SK-N-SH treated with all-trans-retinoic acid at 6 μM for 48 hours (cell line): ENCODE results near the gene TRMT13.

Source experiments
- ATAC-seq: fragments of 200-7000 bp; cut with Tn5 transposase; 3 replicates; pipeline ENCODE4 v1.9.1; 2020; ENCODE audit warnings: mild to moderate bottlenecking, moderate library complexity
- ARNTL ChIP-seq: fragments of 450-650 bp; formaldehyde crosslinking; IDR thresholded peaks from 2 replicates; pipeline ENCODE4 v1.5.0; 2020; ENCODE audit warnings: low read depth, mild to moderate bottlenecking, moderate library complexity, borderline replicate concordance
- BACH2 ChIP-seq: fragments of 250-450 bp; sonication (Bioruptor Pico); IDR thresholded peaks from 2 replicates; pipeline ENCODE4 v1.9.0; 2021; ENCODE audit warnings: mild to moderate bottlenecking, borderline replicate concordance
- ESRRG ChIP-seq: fragments of 250-450 bp; sonication (Bioruptor Pico); IDR thresholded peaks from 2 replicates; pipeline ENCODE4 v1.6.1; 2021; ENCODE audit warnings: mild to moderate bottlenecking
- GLIS3 ChIP-seq: fragments of 250-450 bp; sonication (Bioruptor Pico); IDR thresholded peaks from 2 replicates; pipeline ENCODE4 v1.5.0; 2020; ENCODE audit warnings: mild to moderate bottlenecking, moderate library complexity
- ISL1 ChIP-seq: fragments of 250-450 bp; sonication (Bioruptor Pico); IDR thresholded peaks from 2 replicates; pipeline ENCODE4 v2.1.2; 2022; ENCODE audit warnings: mild to moderate bottlenecking, moderate library complexity
- OSR1 ChIP-seq: fragments of 250-450 bp; sonication (Bioruptor Pico); IDR thresholded peaks from 2 replicates; pipeline ENCODE4 v1.8.0; 2022; ENCODE audit warnings: moderate library complexity, mild to moderate bottlenecking, inconsistent platforms
- PPARA ChIP-seq: fragments of 250-450 bp; sonication (Bioruptor Pico); IDR thresholded peaks from 2 replicates; pipeline ENCODE4 v1.5.0; 2020; ENCODE audit warnings: mild to moderate bottlenecking, borderline replicate concordance
- RARB ChIP-seq: fragments of 250-450 bp; sonication (Bioruptor Pico); IDR thresholded peaks from 2 replicates; pipeline ENCODE4 v1.8.0; 2021; ENCODE audit warnings: mild to moderate bottlenecking, moderate library complexity
- SNAI2 ChIP-seq: fragments of 250-450 bp; sonication (Bioruptor Pico); IDR thresholded peaks from 2 replicates; pipeline ENCODE4 v1.5.0; 2020; ENCODE audit warnings: mild to moderate bottlenecking, moderate library complexity
- TCF4 ChIP-seq: fragments of 250-450 bp; sonication (Bioruptor Pico); IDR thresholded peaks from 2 replicates; pipeline ENCODE4 v1.8.0; 2021; ENCODE audit warnings: mild to moderate bottlenecking, moderate library complexity, borderline replicate concordance
- TOX ChIP-seq: fragments of 250-450 bp; sonication (Bioruptor Pico); IDR thresholded peaks from 2 replicates; pipeline ENCODE4 v1.8.0; 2021; ENCODE audit warnings: mild to moderate bottlenecking, moderate library complexity, borderline replicate concordance
- ZC3H10 ChIP-seq: fragments of 250-450 bp; sonication (Bioruptor Pico); IDR thresholded peaks from 2 replicates; pipeline ENCODE4 v1.5.1; 2021; ENCODE audit warnings: mild to moderate bottlenecking, moderate library complexity
- ZFP3 ChIP-seq: fragments of 250-450 bp; sonication (Bioruptor Pico); IDR thresholded peaks from 2 replicates; pipeline ENCODE4 v1.5.0; 2020; ENCODE audit warnings: mild to moderate bottlenecking, moderate library complexity
- ZFP30 ChIP-seq: fragments of 450-650 bp; formaldehyde crosslinking; IDR thresholded peaks from 2 replicates; pipeline ENCODE4 v1.5.0; 2022; ENCODE audit warnings: mild to moderate bottlenecking, moderate library complexity
- ZNF565 ChIP-seq: fragments of 450-650 bp; formaldehyde crosslinking; conservative IDR thresholded peaks from 2 replicates; pipeline ENCODE4 v1.5.0; 2020; ENCODE audit warnings: low read depth, mild to moderate bottlenecking, moderate library complexity
- ZNF70 ChIP-seq: fragments of 450-650 bp; formaldehyde crosslinking; IDR thresholded peaks from 2 replicates; pipeline ENCODE4 v1.5.0; 2020; ENCODE audit warnings: mild to moderate bottlenecking, moderate library complexity
- ZNF8 ChIP-seq: fragments of 450-650 bp; formaldehyde crosslinking; IDR thresholded peaks from 2 replicates; pipeline ENCODE4 v1.5.0; 2020; ENCODE audit warnings: mild to moderate bottlenecking, moderate library complexity
- TF ChIP-seq, protein P1 (sequence below): fragments of 250-450 bp; sonication (Bioruptor Pico); IDR thresholded peaks from 2 replicates; pipeline ENCODE4 v1.8.0; 2021; ENCODE audit warnings: low read depth, mild to moderate bottlenecking, moderate library complexity, borderline replicate concordance
- TF ChIP-seq, protein P2 (sequence below): fragments of 250-450 bp; sonication (Bioruptor Pico); IDR thresholded peaks from 2 replicates; pipeline ENCODE4 v1.5.1; 2020; ENCODE audit warnings: low read depth, mild to moderate bottlenecking, moderate library complexity
- TF ChIP-seq, protein P3 (sequence below): fragments of 250-450 bp; sonication (Bioruptor Pico); IDR thresholded peaks from 2 replicates; pipeline ENCODE4 v1.5.1; 2021; ENCODE audit warnings: mild to moderate bottlenecking, moderate library complexity
- TF ChIP-seq, protein P4 (sequence below): fragments of 250-450 bp; sonication (Bioruptor Pico); IDR thresholded peaks from 2 replicates; pipeline ENCODE4 v1.8.0; 2020; ENCODE audit warnings: mild to moderate bottlenecking, moderate library complexity, borderline replicate concordance
- TF ChIP-seq, protein P5 (sequence below): fragments of 250-450 bp; sonication (Bioruptor Pico); IDR thresholded peaks from 2 replicates; pipeline ENCODE4 v1.5.0; 2020; ENCODE audit warnings: mild to moderate bottlenecking, moderate library complexity

Gene TRMT13

DNA sequence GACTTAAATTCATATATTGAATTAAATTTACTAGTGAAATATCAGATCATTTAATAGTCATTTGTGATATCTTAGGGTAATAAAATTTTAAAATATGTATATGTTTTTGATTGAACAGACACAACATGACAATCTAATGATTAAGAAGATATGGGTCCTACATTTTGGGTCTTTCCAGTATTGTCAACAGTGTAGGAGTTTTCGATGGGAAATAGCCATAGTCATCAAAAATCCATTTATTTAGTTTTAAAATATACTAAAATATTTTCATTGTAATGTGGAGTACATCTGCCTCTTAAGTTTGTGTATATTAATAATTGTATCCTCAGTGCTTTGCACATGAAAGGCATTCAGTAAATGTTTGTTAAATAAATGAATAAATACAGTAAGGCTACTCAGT lies 14.0 kb downstream of the TRMT13 start:
- no peak for ATAC-seq
- TF ChIP-seq TOX = no peak
- TF ChIP-seq ZFP3 (CRISPR knock-in tag) = peak; percentile 82; the same call in 1 of the 2 replicates
- no peak for TF ChIP-seq ZNF70 (CRISPR knock-in tag)

DNA sequence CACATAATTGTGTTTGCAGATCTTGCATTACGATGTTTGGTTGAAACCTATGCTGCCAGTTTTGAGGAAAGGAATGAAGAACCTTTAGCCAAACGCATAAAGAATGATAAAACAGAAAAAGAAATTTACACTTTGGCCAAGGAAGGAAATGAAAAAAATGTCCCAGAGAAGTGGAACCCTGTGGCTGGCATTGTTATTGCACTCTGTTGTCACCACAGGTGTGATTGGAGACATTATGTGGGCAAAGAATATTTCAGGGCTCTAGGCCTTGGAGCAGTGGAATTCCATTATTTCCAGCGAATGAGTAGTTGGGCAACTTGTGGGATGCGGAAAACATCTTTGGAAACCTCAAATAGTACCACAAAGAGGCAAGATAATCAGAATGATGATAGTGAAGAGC lies 14.9 kb downstream of the TRMT13 start:
- ATAC-seq = no peak
- TF ChIP-seq ZFP30 (CRISPR knock-in tag) (no peak), ESRRG (no peak), OSR1 (CRISPR knock-in tag) (no peak), PPARA (CRISPR knock-in tag) (no peak), ZC3H10 (CRISPR knock-in tag) (no peak), RARB (no peak), ZNF8 (no peak), TOX (no peak), BACH2 (CRISPR knock-in tag) (no peak), ISL1 (no peak), ZNF565 (CRISPR knock-in tag) (no peak), GLIS3 (CRISPR knock-in tag) (no peak), ARNTL (CRISPR knock-in tag) (no peak)
- TF ChIP-seq, protein P1, sequence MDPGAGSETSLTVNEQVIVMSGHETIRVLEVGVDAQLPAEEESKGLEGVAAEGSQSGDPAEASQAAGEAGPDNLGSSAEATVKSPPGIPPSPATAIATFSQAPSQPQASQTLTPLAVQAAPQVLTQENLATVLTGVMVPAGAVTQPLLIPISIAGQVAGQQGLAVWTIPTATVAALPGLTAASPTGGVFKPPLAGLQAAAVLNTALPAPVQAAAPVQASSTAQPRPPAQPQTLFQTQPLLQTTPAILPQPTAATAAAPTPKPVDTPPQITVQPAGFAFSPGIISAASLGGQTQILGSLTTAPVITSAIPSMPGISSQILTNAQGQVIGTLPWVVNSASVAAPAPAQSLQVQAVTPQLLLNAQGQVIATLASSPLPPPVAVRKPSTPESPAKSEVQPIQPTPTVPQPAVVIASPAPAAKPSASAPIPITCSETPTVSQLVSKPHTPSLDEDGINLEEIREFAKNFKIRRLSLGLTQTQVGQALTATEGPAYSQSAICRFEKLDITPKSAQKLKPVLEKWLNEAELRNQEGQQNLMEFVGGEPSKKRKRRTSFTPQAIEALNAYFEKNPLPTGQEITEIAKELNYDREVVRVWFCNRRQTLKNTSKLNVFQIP (CRISPR knock-in tag) = no peak
- TF ChIP-seq, protein P2, sequence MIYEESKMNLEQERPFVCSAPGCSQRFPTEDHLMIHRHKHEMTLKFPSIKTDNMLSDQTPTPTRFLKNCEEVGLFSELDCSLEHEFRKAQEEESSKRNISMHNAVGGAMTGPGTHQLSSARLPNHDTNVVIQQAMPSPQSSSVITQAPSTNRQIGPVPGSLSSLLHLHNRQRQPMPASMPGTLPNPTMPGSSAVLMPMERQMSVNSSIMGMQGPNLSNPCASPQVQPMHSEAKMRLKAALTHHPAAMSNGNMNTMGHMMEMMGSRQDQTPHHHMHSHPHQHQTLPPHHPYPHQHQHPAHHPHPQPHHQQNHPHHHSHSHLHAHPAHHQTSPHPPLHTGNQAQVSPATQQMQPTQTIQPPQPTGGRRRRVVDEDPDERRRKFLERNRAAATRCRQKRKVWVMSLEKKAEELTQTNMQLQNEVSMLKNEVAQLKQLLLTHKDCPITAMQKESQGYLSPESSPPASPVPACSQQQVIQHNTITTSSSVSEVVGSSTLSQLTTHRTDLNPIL (CRISPR knock-in tag) = no peak
- TF ChIP-seq, protein P3, sequence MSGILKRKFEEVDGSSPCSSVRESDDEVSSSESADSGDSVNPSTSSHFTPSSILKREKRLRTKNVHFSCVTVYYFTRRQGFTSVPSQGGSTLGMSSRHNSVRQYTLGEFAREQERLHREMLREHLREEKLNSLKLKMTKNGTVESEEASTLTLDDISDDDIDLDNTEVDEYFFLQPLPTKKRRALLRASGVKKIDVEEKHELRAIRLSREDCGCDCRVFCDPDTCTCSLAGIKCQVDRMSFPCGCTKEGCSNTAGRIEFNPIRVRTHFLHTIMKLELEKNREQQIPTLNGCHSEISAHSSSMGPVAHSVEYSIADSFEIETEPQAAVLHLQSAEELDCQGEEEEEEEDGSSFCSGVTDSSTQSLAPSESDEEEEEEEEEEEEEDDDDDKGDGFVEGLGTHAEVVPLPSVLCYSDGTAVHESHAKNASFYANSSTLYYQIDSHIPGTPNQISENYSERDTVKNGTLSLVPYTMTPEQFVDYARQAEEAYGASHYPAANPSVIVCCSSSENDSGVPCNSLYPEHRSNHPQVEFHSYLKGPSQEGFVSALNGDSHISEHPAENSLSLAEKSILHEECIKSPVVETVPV (CRISPR knock-in tag) = no peak

DNA sequence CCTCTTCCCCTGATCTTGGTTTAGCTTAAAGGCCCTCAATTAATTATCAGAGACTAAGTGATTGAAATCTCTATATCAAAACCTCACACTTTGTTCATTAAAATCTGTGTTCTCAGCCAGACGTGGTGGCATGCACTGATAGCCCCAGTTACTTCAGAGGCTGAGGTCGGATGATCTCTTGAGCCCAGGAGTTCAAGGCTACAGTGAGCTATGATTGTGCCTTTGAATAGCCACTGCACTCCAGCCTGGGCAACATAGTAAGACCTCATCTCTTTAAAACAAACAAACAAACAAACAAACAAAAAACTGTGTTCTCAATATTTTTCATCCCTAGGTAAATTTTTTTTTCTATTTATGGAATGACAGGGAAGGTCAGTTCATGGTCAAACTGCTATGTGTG lies 18.7 kb downstream of the TRMT13 start:
- no peak for TF ChIP-seq SNAI2 (CRISPR knock-in tag)
- no peak for TF ChIP-seq RARB
- TF ChIP-seq TOX = no peak
- TF ChIP-seq, protein P1 (CRISPR knock-in tag) = no peak
- TF ChIP-seq ESRRG = no peak
- no peak for TF ChIP-seq OSR1 (CRISPR knock-in tag)
- TF ChIP-seq, protein P4, sequence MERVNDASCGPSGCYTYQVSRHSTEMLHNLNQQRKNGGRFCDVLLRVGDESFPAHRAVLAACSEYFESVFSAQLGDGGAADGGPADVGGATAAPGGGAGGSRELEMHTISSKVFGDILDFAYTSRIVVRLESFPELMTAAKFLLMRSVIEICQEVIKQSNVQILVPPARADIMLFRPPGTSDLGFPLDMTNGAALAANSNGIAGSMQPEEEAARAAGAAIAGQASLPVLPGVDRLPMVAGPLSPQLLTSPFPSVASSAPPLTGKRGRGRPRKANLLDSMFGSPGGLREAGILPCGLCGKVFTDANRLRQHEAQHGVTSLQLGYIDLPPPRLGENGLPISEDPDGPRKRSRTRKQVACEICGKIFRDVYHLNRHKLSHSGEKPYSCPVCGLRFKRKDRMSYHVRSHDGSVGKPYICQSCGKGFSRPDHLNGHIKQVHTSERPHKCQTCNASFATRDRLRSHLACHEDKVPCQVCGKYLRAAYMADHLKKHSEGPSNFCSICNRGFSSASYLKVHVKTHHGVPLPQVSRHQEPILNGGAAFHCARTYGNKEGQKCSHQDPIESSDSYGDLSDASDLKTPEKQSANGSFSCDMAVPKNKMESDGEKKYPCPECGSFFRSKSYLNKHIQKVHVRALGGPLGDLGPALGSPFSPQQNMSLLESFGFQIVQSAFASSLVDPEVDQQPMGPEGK = no peak
- TF ChIP-seq GLIS3 (CRISPR knock-in tag) = no peak
- TF ChIP-seq, protein P3 (CRISPR knock-in tag) = no peak
- TF ChIP-seq TCF4 (CRISPR knock-in tag) = no peak
- TF ChIP-seq, protein P5, sequence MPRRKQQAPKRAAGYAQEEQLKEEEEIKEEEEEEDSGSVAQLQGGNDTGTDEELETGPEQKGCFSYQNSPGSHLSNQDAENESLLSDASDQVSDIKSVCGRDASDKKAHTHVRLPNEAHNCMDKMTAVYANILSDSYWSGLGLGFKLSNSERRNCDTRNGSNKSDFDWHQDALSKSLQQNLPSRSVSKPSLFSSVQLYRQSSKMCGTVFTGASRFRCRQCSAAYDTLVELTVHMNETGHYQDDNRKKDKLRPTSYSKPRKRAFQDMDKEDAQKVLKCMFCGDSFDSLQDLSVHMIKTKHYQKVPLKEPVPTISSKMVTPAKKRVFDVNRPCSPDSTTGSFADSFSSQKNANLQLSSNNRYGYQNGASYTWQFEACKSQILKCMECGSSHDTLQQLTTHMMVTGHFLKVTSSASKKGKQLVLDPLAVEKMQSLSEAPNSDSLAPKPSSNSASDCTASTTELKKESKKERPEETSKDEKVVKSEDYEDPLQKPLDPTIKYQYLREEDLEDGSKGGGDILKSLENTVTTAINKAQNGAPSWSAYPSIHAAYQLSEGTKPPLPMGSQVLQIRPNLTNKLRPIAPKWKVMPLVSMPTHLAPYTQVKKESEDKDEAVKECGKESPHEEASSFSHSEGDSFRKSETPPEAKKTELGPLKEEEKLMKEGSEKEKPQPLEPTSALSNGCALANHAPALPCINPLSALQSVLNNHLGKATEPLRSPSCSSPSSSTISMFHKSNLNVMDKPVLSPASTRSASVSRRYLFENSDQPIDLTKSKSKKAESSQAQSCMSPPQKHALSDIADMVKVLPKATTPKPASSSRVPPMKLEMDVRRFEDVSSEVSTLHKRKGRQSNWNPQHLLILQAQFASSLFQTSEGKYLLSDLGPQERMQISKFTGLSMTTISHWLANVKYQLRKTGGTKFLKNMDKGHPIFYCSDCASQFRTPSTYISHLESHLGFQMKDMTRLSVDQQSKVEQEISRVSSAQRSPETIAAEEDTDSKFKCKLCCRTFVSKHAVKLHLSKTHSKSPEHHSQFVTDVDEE (CRISPR knock-in tag) = no peak
- TF ChIP-seq ZNF70 (CRISPR knock-in tag) = no peak
- no peak for TF ChIP-seq ZC3H10 (CRISPR knock-in tag)
- no peak for ATAC-seq
